Right lobe of liver (tissue), 6 donors: Measurements from ENCODE around the gene MRPL54. TPM values are rescaled to one million over a fixed set of nuclear protein-coding genes. Genes with fewer than 3 reads are reported as not detected.

Experiments
- ATAC-seq, 4 donors: fragments of 200-7000 bp; cut with Tn5 transposase; one replicate each; pipeline ENCODE4 v1.9.1; 2020; ENCODE audit warnings: mild to moderate bottlenecking in 4 of 4, moderate library complexity in 4 of 4
- DNase-seq, 3 donors: peaks; one replicate each; pipeline ENCODE4 v3.0.0-alpha.2; 2020
- H3K27ac ChIP-seq, 3 donors: fragments of 200-600 bp; one replicate each; pipeline ENCODE4 v1.8.0; 2022
- H3K27me3 ChIP-seq, 2 donors: fragments of 200-600 bp; one replicate each; pipeline ENCODE4 v1.8.0; 2022
- H3K36me3 ChIP-seq, 4 donors: fragments of 200-600 bp; sonication (generic) in 1 of 4; one replicate each; pipeline versions ENCODE4 v1.5.1 to v1.8.0; 2017 to 2022; ENCODE audit warnings: control low read depth in 1 of 4
- H3K4me1 ChIP-seq, 4 donors: fragments of 200-600 bp; sonication (generic) in 1 of 4; one replicate each; pipeline versions ENCODE4 v1.5.1 to v1.8.0; 2017 to 2022; ENCODE audit warnings: control low read depth in 1 of 4
- H3K4me3 ChIP-seq, 3 donors: fragments of 200-600 bp; one replicate each; pipeline ENCODE4 v1.8.0; 2022
- H3K9me3 ChIP-seq, 4 donors: fragments of 200-600 bp; sonication (generic) in 1 of 4; one replicate each; pipeline versions ENCODE4 v1.5.1 to v1.8.0; 2017 to 2022; ENCODE audit warnings: control low read depth in 1 of 4
- CTCF ChIP-seq, 4 donors: fragments of 200-600 bp in 3 of 4; fragments of 450-650 bp in 1 of 4; IDR thresholded peaks; one replicate each; pipeline versions ENCODE4 v1.5.1 to v1.8.0; 2016 to 2022; ENCODE audit warnings: antibody characterized with exemption in 4 of 4, mild to moderate bottlenecking in 2 of 4
- POLR2A ChIP-seq: fragments of 450-650 bp; IDR thresholded peaks from one replicate; pipeline ENCODE4 v1.6.1; 2017; ENCODE audit warnings: antibody characterized with exemption, mild to moderate bottlenecking
- WGBS: methylation state at CpG from one replicate; pipeline ENCODE4 v1.1.6; 2018; ENCODE audit warnings: low coverage, low lambda C conversion rate; ENCODE audit not compliant: insufficient coverage; ENCODE audit errors: missing lambda C conversion rate; 5-methylcytosine and 5-hydroxymethylcytosine counted together
- intact Hi-C, 2 donors: fragments of 100-400 bp; cut with DNase I; formaldehyde crosslinking; loops; one replicate each; pipeline versions ENCODE4 v1.11.2 to v1.14.1; 2022
- long read RNA-seq: library from polyadenylated mRNA; unstranded; transcript quantifications from one replicate; pipeline ENCODE4 v2.0.0, GENCODE V29; 2019
- total RNA-seq, 6 experiments: library from RNA; depleted of rRNA in 2 of 6; stranded (reverse); fragments of >200 nt in 2 of 6; fragmentation: NEBNext Ultra II Directional in 3 of 6; extraction: Animal tissue kit (Norgen Biotek cat#: 25700) in 3 of 6; gene quantifications; one replicate each; pipeline versions ENCODE4 v1.1.0 to v1.2.4, GENCODE V29; 2016 to 2023
- donor health status: DM: no; HTN: yes; CAD: no.
- donor health status: DM: no; HTN: no; CAD: no.
- donor health status: DM: no; HTN: no; CAD: no.
- donor health status: DM: no; HTN: yes; CAD: no.
- donor health status: DM: no; HTN: yes; CAD: no.

MRPL54 gene
- 10 to 100 TPM; 52.5 to 81.2 (median 61.9) TPM for total RNA-seq
- long read RNA-seq, transcript MRPL54-201 (3 exons, 626 nt) = major isoform, 15 of 15 reads
- long read RNA-seq, partial matches to known transcripts = 0 of 15 reads
- long read RNA-seq, other reads (novel, unspliced or antisense) = 0 of 15 reads

GRCh38 chr19:3762501-3763459 is at the start of gene MRPL54:
MRPL54 (plus strand) TSS chr19:3762682; CDS start chr19:3762701, 19 bp downstream.
- H3K27ac ChIP-seq = peak within 1 kb of the TSS; percentile 93 to 99 (median 97)
- H3K4me1 ChIP-seq = peaks cover 0 to 23% (median 9%) of the 10 kb centered on the region in 4 donors
- TF ChIP-seq POLR2A (peak; percentile 87), CTCF (IDR thresholded peaks at IDR 0.05) (no peak)
- H3K9me3 ChIP-seq = no peaks in the 10 kb centered on the region
- ATAC-seq (peak; percentile 90 to 93 (median 91)), DNase-seq (peak; percentile 99 to 100 (median 100))
- intact Hi-C loops = no loop called here
- peak within 1 kb of the TSS; percentile 83 to 92 (median 88) for H3K4me3 ChIP-seq
- H3K36me3 ChIP-seq = peaks cover 0 to 31% (median 0%) of the 10 kb centered on the region in 4 donors
- WGBS = 1% methylated on average over 44 of the region's 47 CpGs
- no peaks in the 10 kb centered on the region for H3K27me3 ChIP-seq

- 50% methylated on average over 2 of the region's 16 CpGs for WGBS
- Histone ChIP-seq H3K9me3 (no peaks in the 10 kb centered on the region), H3K4me1 (peaks cover 0 to 26% (median 9%) of the 10 kb centered on the region in 4 donors), H3K36me3 (no peaks in the 10 kb centered on the region), H3K4me3 (no peak overlapping the region), H3K27me3 (no peaks in the 10 kb centered on the region), H3K27ac (no peak overlapping the region)
- TF ChIP-seq POLR2A (no peak), CTCF (IDR thresholded peaks at IDR 0.05) (no peak)
- intact Hi-C loops = no loop called here
- ATAC-seq = no peak
- no peak for DNase-seq
Measured at GRCh38 chr19:3716147-3716668, 46.3 kb upstream of the MRPL54 start.

DNA sequence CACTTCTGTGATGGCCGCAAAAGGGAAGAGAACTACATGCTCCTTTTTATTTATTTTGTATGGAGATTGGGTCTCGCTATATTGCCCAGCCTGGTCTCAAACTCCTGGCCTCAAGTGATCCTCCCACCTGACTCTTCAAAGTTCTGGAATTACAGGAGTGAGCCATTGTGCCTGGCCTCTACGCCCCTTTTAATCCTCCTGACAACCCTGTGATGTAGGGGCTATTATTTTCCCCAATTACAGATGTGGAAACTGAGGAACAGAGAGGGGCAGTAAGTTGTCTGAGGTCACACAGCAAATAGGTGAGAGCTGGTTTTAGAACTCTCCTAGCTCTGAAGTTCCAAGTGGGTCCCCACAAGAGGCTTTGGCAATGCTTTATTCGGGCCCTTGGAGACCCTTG is 42.6 kb upstream of the MRPL54 start:
- intact Hi-C loops = no loop called here
- Histone ChIP-seq H3K27me3 (no peaks in the 10 kb centered on the region), H3K4me1 (peaks cover 0 to 15% (median 6%) of the 10 kb centered on the region in 4 donors), H3K27ac (no peak overlapping the region), H3K4me3 (no peak overlapping the region), H3K36me3 (no peaks in the 10 kb centered on the region), H3K9me3 (no peaks in the 10 kb centered on the region)
- TF ChIP-seq POLR2A = no peak
- TF ChIP-seq CTCF (IDR thresholded peaks at IDR 0.05) = no peak
- DNase-seq (no peak), ATAC-seq (no peak)
- 90% methylated on average over 2 of the region's 4 CpGs for WGBS

DNA sequence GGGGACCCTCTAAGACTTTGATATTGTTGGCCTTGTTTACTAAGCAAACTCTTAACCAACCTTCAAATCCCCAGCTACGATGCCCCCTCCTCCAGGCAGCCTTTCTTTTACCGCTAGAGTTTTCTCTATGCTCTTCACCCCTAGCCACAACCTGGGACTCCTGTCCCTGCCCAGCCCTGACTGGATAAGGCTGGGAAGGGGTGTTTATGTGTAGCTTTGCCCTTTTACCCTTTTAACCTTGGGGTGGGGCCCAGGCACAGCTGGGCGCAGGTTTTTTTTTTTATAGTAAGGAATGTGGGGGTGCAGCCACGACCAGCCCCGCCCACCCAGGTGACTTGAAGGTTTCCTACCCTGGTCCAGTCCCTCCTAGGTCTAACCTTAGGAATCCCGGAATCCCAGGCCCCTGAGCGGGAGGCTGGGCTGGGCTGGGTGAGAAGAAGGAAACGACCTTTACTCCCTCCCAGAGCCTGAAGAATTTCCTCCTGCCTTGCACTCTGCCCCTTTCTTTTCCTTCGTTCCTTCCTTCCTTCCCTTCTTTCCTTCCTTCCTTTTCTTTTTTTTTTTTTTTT is 42.0 kb upstream of the MRPL54 start:
- DNase-seq = no peak
- intact Hi-C loops = no loop called here
- no peak overlapping the region for H3K27ac ChIP-seq
- H3K4me1 ChIP-seq = peaks cover 0 to 15% (median 6%) of the 10 kb centered on the region in 4 donors
- no peaks in the 10 kb centered on the region for H3K9me3 ChIP-seq
- no peak for ATAC-seq
- no peaks in the 10 kb centered on the region for H3K27me3 ChIP-seq
- TF ChIP-seq POLR2A (no peak), CTCF (IDR thresholded peaks at IDR 0.05) (no peak)
- no peak overlapping the region for H3K4me3 ChIP-seq
- no peaks in the 10 kb centered on the region for H3K36me3 ChIP-seq
- 31% methylated on average over 6 of the region's 9 CpGs for WGBS
